Common myeloid progenitor, CD34-positive (primary cell): Measurements from ENCODE around the gene BLACAT1.
"Not testable (repeated sequence)": the region's sequence is repeated elsewhere in the genome, so short reads cannot be mapped to it uniquely, and the experiment has no call there.

Source experiments
- CTCF ChIA-PET: fragments of 350-600 bp; sonication (Branson Sonifier 250); formaldehyde crosslinking; loops from one replicate; lab custom pipeline; 2021; ENCODE audit warnings: antibody characterized with exemption; lab: Charles Lee
- POLR2A ChIA-PET: fragments of 350-600 bp; sonication (Branson Sonifier 250); formaldehyde crosslinking; loops from one replicate; lab custom pipeline; 2021; ENCODE audit warnings: antibody characterized with exemption; lab: Charles Lee
- DNase-seq, 3 donors: peaks; one replicate each; pipeline versions ENCODE4 v3.0.0 to v3.0.0-alpha.2; 2013
- H3K27ac ChIP-seq, 2 experiments: 1 replicate in 1 of 2; 2 replicates in 1 of 2; pipeline ENCODE4 v1.7.0; 2013; ENCODE audit warnings: inconsistent platforms in 2 of 2, low read length in 2 of 2, mild to moderate bottlenecking in 2 of 2, low read depth in 1 of 2, moderate library complexity in 1 of 2; ENCODE audit not compliant: severe bottlenecking in 2 of 2, insufficient read depth in 1 of 2, poor library complexity in 1 of 2
- H3K27me3 ChIP-seq, 5 experiments: replicated peaks in 2 of 5; 1 replicate in 3 of 5; 2 replicates in 2 of 5; pipeline versions ENCODE4 v1.6.1 to v1.7.0; 2013; ENCODE audit warnings: low read length in 4 of 5, mild to moderate bottlenecking in 2 of 5, moderate library complexity in 2 of 5, inconsistent platforms in 1 of 5; ENCODE audit not compliant: insufficient read depth in 5 of 5, control insufficient read depth in 4 of 5
- H3K36me3 ChIP-seq, 4 experiments: 1 replicate in 2 of 4; 2 replicates in 2 of 4; pipeline versions ENCODE4 v1.6.1 to v1.7.0; 2013; ENCODE audit warnings: low read length in 3 of 4, control low read depth in 1 of 4, mild to moderate bottlenecking in 1 of 4; ENCODE audit not compliant: control insufficient read depth in 4 of 4, insufficient read depth in 4 of 4
- H3K4me1 ChIP-seq, 4 experiments: 1 replicate in 3 of 4; 2 replicates in 1 of 4; pipeline versions ENCODE4 v1.6.1 to v1.7.1; 2013; ENCODE audit warnings: low read length in 3 of 4, mild to moderate bottlenecking in 3 of 4, control low read depth in 1 of 4, inconsistent platforms in 1 of 4, moderate library complexity in 1 of 4; ENCODE audit not compliant: control insufficient read depth in 4 of 4, insufficient read depth in 4 of 4; ENCODE audit errors: control extremely low read depth in 1 of 4
- H3K4me3 ChIP-seq, 7 experiments: 1 replicate in 4 of 7; 2 replicates in 3 of 7; pipeline versions ENCODE4 v1.5.1 to v1.7.0; 2013; ENCODE audit warnings: mild to moderate bottlenecking in 7 of 7, low read length in 6 of 7, moderate library complexity in 6 of 7, inconsistent platforms in 2 of 7, low read depth in 2 of 7, control low read depth in 1 of 7; ENCODE audit not compliant: insufficient read depth in 4 of 7, control insufficient read depth in 1 of 7; ENCODE audit errors: extremely low read depth in 1 of 7
- H3K9me3 ChIP-seq, 5 experiments: 1 replicate in 4 of 5; 2 replicates in 1 of 5; pipeline versions ENCODE4 v1.6.1 to v1.7.1; 2013; ENCODE audit warnings: low read length in 4 of 5, mild to moderate bottlenecking in 2 of 5, inconsistent platforms in 1 of 5, low read depth in 1 of 5, moderate library complexity in 1 of 5; ENCODE audit not compliant: control insufficient read depth in 4 of 5, insufficient read depth in 2 of 5; ENCODE audit errors: control extremely low read depth in 1 of 5
- WGBS: methylation state at CpG from one replicate; pipeline ENCODE4 v1.1.5; 2013; ENCODE audit not compliant: insufficient coverage; 5-methylcytosine and 5-hydroxymethylcytosine counted together

The BLACAT1 gene

GRCh38 chr1:205406252-205406651, 49.6 kb downstream of the BLACAT1 start:
- H3K36me3 ChIP-seq, H3K27me3 ChIP-seq, H3K27ac ChIP-seq, H3K4me1 ChIP-seq, POLR2A ChIA-PET, H3K9me3 ChIP-seq, DNase-seq, H3K4me3 ChIP-seq: not testable (repeated sequence)
- CTCF ChIA-PET: interaction anchor here (1.3 to 2.0 kb wide), 3 partner anchors 10 to 117 kb away, joined by 3 to 8 read pairs (median 7); no protein-coding TSS in a partner anchor
- WGBS: 97% methylated on average over 7 of the region's 12 CpGs
